ENCODE measurements around the gene TCF7L1.
A peak's percentile ranks its signal among the peaks of the same experiment; 100 is the strongest.

The TCF7L1 gene

GRCh38 chr2:85347599-85347998 lies 214.4 kb downstream of the TCF7L1 start:
- no peak for DNase-seq
- intact Hi-C loops (cut with DNase I), result no loop called here

- intact Hi-C loops (cut with DNase I), result loop anchor here (1.0 to 2.0 kb wide), 2 partner anchors 26 to 65 kb away; partner anchors contain the start of gene SH2D6
- DNase-seq, result peak in 17 of 42 donors; percentile 4 to 43 (median 15)
Observed at GRCh38 chr2:85353876-85354285, 220.7 kb downstream of the TCF7L1 start.

GRCh38 chr2:85354286-85355072 lies 221.3 kb downstream of the TCF7L1 start, which contains the start of the genes ELMOD3 and RETSAT:
Gene ELMOD3, plus strand, starts transcription at chr2:85354769. Its CDS starts 2,430 bp downstream, at chr2:85357199.
Gene RETSAT, minus strand, starts transcription at chr2:85354528. Its CDS starts 21 bp downstream, at chr2:85354507.
- peak; percentile 91 to 99 (median 96) for DNase-seq
- intact Hi-C loops (cut with DNase I), result loop anchor here (1.0 to 2.0 kb wide), 2 partner anchors 26 to 64 kb away; partner anchors contain the start of gene SH2D6

- peak in 1 of 42 donors; percentile 21 for DNase-seq
- intact Hi-C loops (cut with DNase I), result loop anchor here (2.0 kb wide), 1 partner anchor 64 kb away; the partner anchor contains the start of gene SH2D6
Observed at GRCh38 chr2:85355073-85355410, 221.8 kb downstream of the TCF7L1 start.

- DNase-seq, result peak in 1 of 42 donors; percentile 13
- intact Hi-C loops (cut with DNase I), result loop anchor here (2.0 kb wide), 1 partner anchor 63 kb away; the partner anchor contains the start of gene SH2D6
Observed at GRCh38 chr2:85355521-85355920, 222.3 kb downstream of the TCF7L1 start.

GRCh38 chr2:85356186-85356585 lies 223.0 kb downstream of the TCF7L1 start:
- intact Hi-C loops (cut with DNase I), result no loop called here
- peak in 1 of 42 donors; percentile 0 for DNase-seq

- intact Hi-C loops (cut with DNase I), result no loop called here
- no peak for DNase-seq
Observed at GRCh38 chr2:85357736-85358135, 224.5 kb downstream of the TCF7L1 start.
